LHCN-M2 (cell line): ENCODE results near the gene EEFSEC. TPM values are rescaled to one million over a fixed set of nuclear protein-coding genes. Genes with fewer than 3 reads are reported as not detected.

Source experiments
- DNase-seq: peaks from one replicate; pipeline ENCODE4 v3.0.0-alpha.2; 2012; ENCODE audit warnings: low read depth
- total RNA-seq: library from RNA; depleted of rRNA; stranded (reverse); fragments of >200 nt; gene quantifications from 2 replicates; pipeline ENCODE4 v1.2.3, GENCODE V29; 2014

Gene EEFSEC
- total RNA-seq, 1 experiment from 2014 or later = 7.9 TPM

- DNase-seq = peak; percentile 3
Observed at GRCh38 chr3:128348805-128349531, 195.7 kb downstream of the EEFSEC start.

GRCh38 chr3:128349963-128350599, 196.8 kb downstream of the EEFSEC start:
- no peak for DNase-seq

- no peak for DNase-seq
Observed at GRCh38 chr3:128351546-128351945, 198.3 kb downstream of the EEFSEC start.

- no peak for DNase-seq
Observed at GRCh38 chr3:128352326-128352725, 199.0 kb downstream of the EEFSEC start.

GRCh38 chr3:128353361-128353965, 200.2 kb downstream of the EEFSEC start:
- no peak for DNase-seq

GRCh38 chr3:128353991-128354687, 200.9 kb downstream of the EEFSEC start:
- DNase-seq = no peak

- DNase-seq = no peak
Observed at GRCh38 chr3:128354788-128355542, 201.7 kb downstream of the EEFSEC start.

- no peak for DNase-seq
Observed at GRCh38 chr3:128355543-128355919, 202.2 kb downstream of the EEFSEC start.

GRCh38 chr3:128356822-128357221, 203.5 kb downstream of the EEFSEC start:
- DNase-seq = peak; percentile 5

- DNase-seq = no peak
Observed at GRCh38 chr3:128357538-128357937, 204.3 kb downstream of the EEFSEC start.

- DNase-seq = no peak
Observed at GRCh38 chr3:128358156-128358895, 205.0 kb downstream of the EEFSEC start.

- DNase-seq = no peak
Observed at GRCh38 chr3:128359060-128359664, 205.9 kb downstream of the EEFSEC start.

GRCh38 chr3:128359846-128360642, 206.8 kb downstream of the EEFSEC start:
- no peak for DNase-seq

- no peak for DNase-seq
Observed at GRCh38 chr3:128360705-128361271, 207.5 kb downstream of the EEFSEC start.

- no peak for DNase-seq
Observed at GRCh38 chr3:128362026-128362965, 209.0 kb downstream of the EEFSEC start.

GRCh38 chr3:128364291-128364690, 211.0 kb downstream of the EEFSEC start:
- DNase-seq = no peak

- DNase-seq = no peak
Observed at GRCh38 chr3:128364808-128365360, 211.6 kb downstream of the EEFSEC start.

- no peak for DNase-seq
Observed at GRCh38 chr3:128366136-128366535, 212.9 kb downstream of the EEFSEC start.
